Measurements from ENCODE around the gene MDK.

DNA sequence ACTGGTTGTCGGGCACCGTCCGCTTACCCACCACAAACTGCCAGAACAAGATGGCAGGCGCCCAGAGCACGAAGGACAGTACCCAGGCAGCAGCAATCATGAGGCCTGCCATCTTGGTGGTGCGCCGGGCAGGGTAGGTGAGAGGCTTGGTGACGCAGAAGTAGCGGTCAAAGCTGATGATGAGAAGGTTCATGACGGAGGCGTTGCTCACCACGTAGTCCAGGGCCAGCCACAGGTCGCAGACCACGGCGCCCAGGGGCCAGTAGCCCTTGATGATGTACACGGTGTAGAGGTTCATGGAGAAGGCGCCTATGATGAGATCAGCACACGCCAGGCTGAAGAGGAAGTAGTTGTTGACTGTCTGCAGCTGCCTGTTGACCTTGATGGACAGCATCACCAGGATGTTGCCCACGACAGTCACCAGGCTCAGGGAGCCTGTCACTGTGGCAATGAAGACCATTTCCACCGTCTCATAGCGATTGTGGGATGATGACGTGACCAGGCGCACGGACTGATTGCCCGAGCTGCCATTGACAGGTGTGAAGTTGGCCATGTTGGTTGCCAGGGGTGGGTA is 4.6 kb downstream of the MDK start:
- TF ChIP-seq, protein P1, sequence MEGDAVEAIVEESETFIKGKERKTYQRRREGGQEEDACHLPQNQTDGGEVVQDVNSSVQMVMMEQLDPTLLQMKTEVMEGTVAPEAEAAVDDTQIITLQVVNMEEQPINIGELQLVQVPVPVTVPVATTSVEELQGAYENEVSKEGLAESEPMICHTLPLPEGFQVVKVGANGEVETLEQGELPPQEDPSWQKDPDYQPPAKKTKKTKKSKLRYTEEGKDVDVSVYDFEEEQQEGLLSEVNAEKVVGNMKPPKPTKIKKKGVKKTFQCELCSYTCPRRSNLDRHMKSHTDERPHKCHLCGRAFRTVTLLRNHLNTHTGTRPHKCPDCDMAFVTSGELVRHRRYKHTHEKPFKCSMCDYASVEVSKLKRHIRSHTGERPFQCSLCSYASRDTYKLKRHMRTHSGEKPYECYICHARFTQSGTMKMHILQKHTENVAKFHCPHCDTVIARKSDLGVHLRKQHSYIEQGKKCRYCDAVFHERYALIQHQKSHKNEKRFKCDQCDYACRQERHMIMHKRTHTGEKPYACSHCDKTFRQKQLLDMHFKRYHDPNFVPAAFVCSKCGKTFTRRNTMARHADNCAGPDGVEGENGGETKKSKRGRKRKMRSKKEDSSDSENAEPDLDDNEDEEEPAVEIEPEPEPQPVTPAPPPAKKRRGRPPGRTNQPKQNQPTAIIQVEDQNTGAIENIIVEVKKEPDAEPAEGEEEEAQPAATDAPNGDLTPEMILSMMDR (conservative IDR thresholded peaks at IDR 0.05; ENCODE audit: low read depth, low read length): no peak
- TF ChIP-seq MXI1 (IDR thresholded peaks at IDR 0.05; ENCODE audit: borderline replicate concordance, low read depth, low read length) (no peak), POLR2A (IDR thresholded peaks at IDR 0.05; ENCODE audit: low read depth, low read length) (no peak), FOS (IDR thresholded peaks at IDR 0.05; ENCODE audit: low read depth, low read length) (no peak), MAFK (IDR thresholded peaks at IDR 0.05; ENCODE audit: low read depth, low read length) (no peak), BHLHE40 (IDR thresholded peaks at IDR 0.05; ENCODE audit: low read depth, low read length) (no peak), MAZ (IDR thresholded peaks at IDR 0.05; ENCODE audit: borderline replicate concordance, low read depth, low read length) (no peak), RAD21 (IDR thresholded peaks at IDR 0.05; ENCODE audit: low read length) (no peak), CHD1 (IDR thresholded peaks at IDR 0.05; ENCODE audit: low read depth, low read length) (no peak), RFX5 (IDR thresholded peaks at IDR 0.05; ENCODE audit: low read depth, low read length) (no peak), RCOR1 (IDR thresholded peaks at IDR 0.05; ENCODE audit: insufficient replicate concordance, low read length) (no peak), SMC3 (IDR thresholded peaks at IDR 0.05; ENCODE audit: low read depth, low read length) (no peak)
- TF ChIP-seq, protein P2, sequence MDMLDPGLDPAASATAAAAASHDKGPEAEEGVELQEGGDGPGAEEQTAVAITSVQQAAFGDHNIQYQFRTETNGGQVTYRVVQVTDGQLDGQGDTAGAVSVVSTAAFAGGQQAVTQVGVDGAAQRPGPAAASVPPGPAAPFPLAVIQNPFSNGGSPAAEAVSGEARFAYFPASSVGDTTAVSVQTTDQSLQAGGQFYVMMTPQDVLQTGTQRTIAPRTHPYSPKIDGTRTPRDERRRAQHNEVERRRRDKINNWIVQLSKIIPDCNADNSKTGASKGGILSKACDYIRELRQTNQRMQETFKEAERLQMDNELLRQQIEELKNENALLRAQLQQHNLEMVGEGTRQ (IDR thresholded peaks at IDR 0.05; ENCODE audit: low read depth, low read length): no peak
- TF ChIP-seq, protein P3, sequence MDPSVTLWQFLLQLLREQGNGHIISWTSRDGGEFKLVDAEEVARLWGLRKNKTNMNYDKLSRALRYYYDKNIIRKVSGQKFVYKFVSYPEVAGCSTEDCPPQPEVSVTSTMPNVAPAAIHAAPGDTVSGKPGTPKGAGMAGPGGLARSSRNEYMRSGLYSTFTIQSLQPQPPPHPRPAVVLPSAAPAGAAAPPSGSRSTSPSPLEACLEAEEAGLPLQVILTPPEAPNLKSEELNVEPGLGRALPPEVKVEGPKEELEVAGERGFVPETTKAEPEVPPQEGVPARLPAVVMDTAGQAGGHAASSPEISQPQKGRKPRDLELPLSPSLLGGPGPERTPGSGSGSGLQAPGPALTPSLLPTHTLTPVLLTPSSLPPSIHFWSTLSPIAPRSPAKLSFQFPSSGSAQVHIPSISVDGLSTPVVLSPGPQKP (IDR thresholded peaks at IDR 0.05; ENCODE audit: borderline replicate concordance, low read depth, low read length): no peak

All from IMR-90 (cell line).